ENCODE data around the gene ITIH6.

Gene ITIH6

GRCh38 chrX:54747733-54748393, 50.2 kb downstream of the ITIH6 start:
- TF ChIP-seq TAF1 (IDR thresholded peaks at IDR 0.05; ENCODE audit: borderline replicate concordance, insufficient read depth, low read length) = no peak
- no peak for TF ChIP-seq FOXP2 (optimal IDR thresholded peaks at IDR 0.05; ENCODE audit: borderline replicate concordance, extremely low read depth, extremely low read length, insufficient read depth)
- no peak for TF ChIP-seq REST (IDR thresholded peaks at IDR 0.05; ENCODE audit: insufficient read depth in 1 of 2, low read depth in 2 of 2, low read length in 2 of 2)
- no peak for TF ChIP-seq SIN3A (IDR thresholded peaks at IDR 0.05; ENCODE audit: borderline replicate concordance, insufficient read depth, low read length)
- TF ChIP-seq POLR2AphosphoS5 (IDR thresholded peaks at IDR 0.05; ENCODE audit: low read depth, low read length) = no peak

GRCh38 chrX:54746928-54747327, 51.1 kb downstream of the ITIH6 start:
- TF ChIP-seq SIN3A (IDR thresholded peaks at IDR 0.05; ENCODE audit: borderline replicate concordance, insufficient read depth, low read length) (no peak), TAF1 (IDR thresholded peaks at IDR 0.05; ENCODE audit: borderline replicate concordance, insufficient read depth, low read length) (no peak), REST (IDR thresholded peaks at IDR 0.05; ENCODE audit: insufficient read depth in 1 of 2, low read depth in 2 of 2, low read length in 2 of 2) (no peak), POLR2AphosphoS5 (IDR thresholded peaks at IDR 0.05; ENCODE audit: low read depth, low read length) (no peak), FOXP2 (optimal IDR thresholded peaks at IDR 0.05; ENCODE audit: borderline replicate concordance, extremely low read depth, extremely low read length, insufficient read depth) (no peak)

DNA sequence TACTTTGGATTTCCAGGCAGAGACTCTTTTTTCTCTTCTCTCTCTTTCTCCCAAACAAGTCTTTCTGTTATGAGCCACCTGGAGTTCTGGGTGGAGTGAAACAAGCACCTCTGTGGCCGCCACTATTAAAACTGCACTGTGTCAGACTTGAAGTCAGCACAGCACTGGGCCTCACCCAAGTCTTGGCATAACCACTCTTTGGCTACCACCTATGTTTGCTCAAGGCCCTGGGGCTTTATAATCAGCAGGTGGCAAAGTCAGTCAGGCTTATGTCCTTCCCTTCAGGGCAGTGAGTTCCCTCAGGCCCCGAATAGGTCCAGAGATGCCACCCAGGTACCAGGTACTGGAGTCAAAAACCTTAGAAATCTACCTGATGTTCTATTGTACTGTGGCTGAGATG, 52.4 kb downstream of the ITIH6 start:
- TF ChIP-seq REST (IDR thresholded peaks at IDR 0.05; ENCODE audit: insufficient read depth in 1 of 2, low read depth in 2 of 2, low read length in 2 of 2) = no peak
- no peak for TF ChIP-seq POLR2AphosphoS5 (IDR thresholded peaks at IDR 0.05; ENCODE audit: low read depth, low read length)
- no peak for TF ChIP-seq TAF1 (IDR thresholded peaks at IDR 0.05; ENCODE audit: borderline replicate concordance, insufficient read depth, low read length)
- no peak for TF ChIP-seq SIN3A (IDR thresholded peaks at IDR 0.05; ENCODE audit: borderline replicate concordance, insufficient read depth, low read length)
- TF ChIP-seq FOXP2 (optimal IDR thresholded peaks at IDR 0.05; ENCODE audit: borderline replicate concordance, extremely low read depth, extremely low read length, insufficient read depth) = no peak

GRCh38 chrX:54721424-54721823, 76.6 kb downstream of the ITIH6 start:
- TF ChIP-seq POLR2AphosphoS5 (IDR thresholded peaks at IDR 0.05; ENCODE audit: low read depth, low read length) (no peak), TAF1 (IDR thresholded peaks at IDR 0.05; ENCODE audit: borderline replicate concordance, insufficient read depth, low read length) (no peak), REST (IDR thresholded peaks at IDR 0.05; ENCODE audit: insufficient read depth in 1 of 2, low read depth in 2 of 2, low read length in 2 of 2) (no peak), FOXP2 (optimal IDR thresholded peaks at IDR 0.05; ENCODE audit: borderline replicate concordance, extremely low read depth, extremely low read length, insufficient read depth) (no peak), SIN3A (IDR thresholded peaks at IDR 0.05; ENCODE audit: borderline replicate concordance, insufficient read depth, low read length) (no peak)
